Measurements from ENCODE around the gene CS. TPM values are rescaled to one million over a fixed set of nuclear protein-coding genes. Genes with fewer than 3 reads are reported as not detected.
A peak's percentile ranks its signal among the peaks of the same experiment; 100 is the strongest.
"Not testable (repeated sequence)": the region's sequence is repeated elsewhere in the genome, so short reads cannot be mapped to it uniquely, and the experiment has no call there.

The CS gene
- polyA plus RNA-seq, 1 experiment = 167 TPM

DNA sequence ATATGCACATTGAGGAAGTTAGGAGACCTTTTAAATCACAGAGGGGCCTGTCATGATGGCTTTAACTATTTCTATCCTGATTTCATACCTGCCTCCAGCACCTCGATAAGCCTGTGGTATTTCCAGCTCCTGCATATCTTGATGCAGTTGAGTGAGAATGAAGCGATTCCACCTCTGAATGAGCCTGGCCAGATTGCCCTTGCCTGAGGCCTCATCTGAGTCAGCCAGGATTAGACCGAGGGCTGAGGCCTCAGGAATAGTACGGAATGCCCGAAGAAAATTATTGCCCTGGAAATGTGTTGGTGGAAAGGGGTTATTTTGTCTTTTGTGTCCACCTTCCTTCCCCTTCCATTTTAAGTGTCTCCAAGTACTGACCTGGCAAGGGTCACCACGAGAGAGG, 24.1 kb upstream of the CS start:
- no peaks in the 10 kb centered on the region for H3K27me3 ChIP-seq (ENCODE audit: control insufficient read depth, insufficient read depth, low read length)
- CTCF ChIA-PET = no interaction called here
- H3K4me3 ChIP-seq (ENCODE audit: low read depth, low read length) = no peak overlapping the region
- no peaks in the 10 kb centered on the region for H3K9me3 ChIP-seq (ENCODE audit: control insufficient read depth, insufficient read depth, low read length)
- POLR2A ChIA-PET = interaction anchor here (0.9 to 2.2 kb wide), 2 partner anchors 8 to 125 kb away, joined by 3 to 6 read pairs; partner anchors contain the start of gene CNPY2
- no peak overlapping the region for H3K27ac ChIP-seq (ENCODE audit: low read depth, low read length)
- no peak for DNase-seq (ENCODE audit: low read depth, low spot score)
- TF ChIP-seq, protein P1, sequence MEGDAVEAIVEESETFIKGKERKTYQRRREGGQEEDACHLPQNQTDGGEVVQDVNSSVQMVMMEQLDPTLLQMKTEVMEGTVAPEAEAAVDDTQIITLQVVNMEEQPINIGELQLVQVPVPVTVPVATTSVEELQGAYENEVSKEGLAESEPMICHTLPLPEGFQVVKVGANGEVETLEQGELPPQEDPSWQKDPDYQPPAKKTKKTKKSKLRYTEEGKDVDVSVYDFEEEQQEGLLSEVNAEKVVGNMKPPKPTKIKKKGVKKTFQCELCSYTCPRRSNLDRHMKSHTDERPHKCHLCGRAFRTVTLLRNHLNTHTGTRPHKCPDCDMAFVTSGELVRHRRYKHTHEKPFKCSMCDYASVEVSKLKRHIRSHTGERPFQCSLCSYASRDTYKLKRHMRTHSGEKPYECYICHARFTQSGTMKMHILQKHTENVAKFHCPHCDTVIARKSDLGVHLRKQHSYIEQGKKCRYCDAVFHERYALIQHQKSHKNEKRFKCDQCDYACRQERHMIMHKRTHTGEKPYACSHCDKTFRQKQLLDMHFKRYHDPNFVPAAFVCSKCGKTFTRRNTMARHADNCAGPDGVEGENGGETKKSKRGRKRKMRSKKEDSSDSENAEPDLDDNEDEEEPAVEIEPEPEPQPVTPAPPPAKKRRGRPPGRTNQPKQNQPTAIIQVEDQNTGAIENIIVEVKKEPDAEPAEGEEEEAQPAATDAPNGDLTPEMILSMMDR (IDR thresholded peaks at IDR 0.05; ENCODE audit: low read depth, low read length) = no peak

DNA sequence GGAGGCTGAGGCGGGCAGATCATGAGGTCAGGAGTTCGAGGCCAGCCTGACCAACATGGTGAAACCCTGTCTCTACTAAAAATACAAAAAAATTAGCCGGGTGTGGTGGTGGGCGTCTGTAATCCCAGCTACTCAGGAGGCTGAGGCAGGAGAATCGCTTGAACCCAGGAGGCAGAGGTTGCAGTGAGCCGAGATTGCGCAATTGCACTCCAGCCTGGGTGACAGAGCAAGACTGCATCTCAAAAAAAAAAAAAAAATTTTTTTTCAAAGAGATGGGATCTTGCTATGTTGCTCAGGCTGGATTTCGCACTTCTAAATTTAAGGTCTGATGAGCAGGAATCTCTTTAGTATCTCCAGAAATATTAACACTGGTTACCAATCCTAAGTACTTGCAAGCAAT, 21.5 kb upstream of the CS start:
- DNase-seq (ENCODE audit: low read depth, low spot score); H3K27me3 ChIP-seq (ENCODE audit: control insufficient read depth, insufficient read depth, low read length); CTCF ChIA-PET; H3K27ac ChIP-seq (ENCODE audit: low read depth, low read length); H3K9me3 ChIP-seq (ENCODE audit: control insufficient read depth, insufficient read depth, low read length); H3K4me3 ChIP-seq (ENCODE audit: low read depth, low read length): not testable (repeated sequence)
- POLR2A ChIA-PET = interaction anchor here (0.6 to 0.7 kb wide), 2 partner anchors 41 to 100 kb away, joined by 3 to 9 read pairs; no protein-coding TSS in a partner anchor

DNA sequence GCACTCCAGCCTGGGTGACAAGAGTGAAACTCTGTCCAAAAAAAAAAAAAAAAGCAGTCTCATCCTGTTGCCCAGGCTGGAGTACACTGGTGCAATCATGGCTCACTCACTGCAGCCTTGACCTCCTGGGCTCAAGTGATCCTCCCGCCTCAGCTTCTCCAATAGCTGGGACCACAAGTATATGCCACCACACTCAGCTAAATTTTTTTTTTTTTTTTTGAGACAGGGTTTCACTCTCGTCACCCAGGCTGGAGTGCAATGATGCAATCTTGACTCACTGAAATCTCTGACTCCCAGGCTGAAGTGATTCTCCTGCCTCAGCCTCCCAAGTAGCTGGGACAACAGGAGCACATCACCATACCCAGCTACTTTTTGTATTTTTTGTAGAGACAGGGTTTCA, 20.9 kb upstream of the CS start:
- POLR2A ChIA-PET = interaction anchor here (0.6 kb wide), 1 partner anchor 41 kb away, joined by 9 read pairs; no protein-coding TSS in a partner anchor
- CTCF ChIA-PET = no interaction called here
- Histone ChIP-seq H3K4me3 (ENCODE audit: low read depth, low read length) (no peak overlapping the region), H3K27me3 (ENCODE audit: control insufficient read depth, insufficient read depth, low read length) (no peaks in the 10 kb centered on the region), H3K9me3 (ENCODE audit: control insufficient read depth, insufficient read depth, low read length) (no peaks in the 10 kb centered on the region; the same call in 1 of the 2 replicates), H3K27ac (ENCODE audit: low read depth, low read length) (no peak overlapping the region)
- TF ChIP-seq, protein P1 (IDR thresholded peaks at IDR 0.05; ENCODE audit: low read depth, low read length) = no peak
- DNase-seq (ENCODE audit: low read depth, low spot score) = no peak

DNA sequence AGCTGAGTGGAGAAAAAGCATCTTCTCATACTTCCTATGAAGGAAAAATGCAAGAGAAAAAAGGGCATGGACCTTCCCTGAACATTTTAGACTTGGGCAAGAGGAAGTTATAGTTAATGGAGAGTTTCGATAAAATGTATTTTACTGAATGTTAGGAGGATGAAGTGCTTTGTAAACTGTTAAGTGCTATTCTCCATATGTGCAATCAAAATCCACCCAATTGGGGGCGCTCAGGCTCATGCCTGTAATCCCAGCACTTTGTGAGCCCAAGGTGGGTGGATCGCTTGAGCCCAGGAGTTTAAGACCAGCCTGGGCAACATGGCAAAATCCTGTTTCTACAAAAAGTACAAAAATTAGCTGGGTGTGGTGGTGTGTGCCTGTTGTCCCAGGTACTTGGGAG, 17.5 kb upstream of the CS start:
- Histone ChIP-seq H3K27ac (ENCODE audit: low read depth, low read length) (no peak overlapping the region), H3K9me3 (ENCODE audit: control insufficient read depth, insufficient read depth, low read length) (no peaks in the 10 kb centered on the region; the same call in 1 of the 2 replicates), H3K4me3 (ENCODE audit: low read depth, low read length) (no peak overlapping the region), H3K27me3 (ENCODE audit: control insufficient read depth, insufficient read depth, low read length) (no peaks in the 10 kb centered on the region)
- ChIA-PET POLR2A (interaction anchor here (2.8 kb wide), 1 partner anchor 16 kb away, joined by 13 read pairs; the partner anchor contains the start of gene PAN2), CTCF (interaction anchor here (1.2 kb wide), 1 partner anchor 146 kb away, joined by 4 read pairs; no protein-coding TSS in a partner anchor)
- no peak for DNase-seq (ENCODE audit: low read depth, low spot score)
- TF ChIP-seq, protein P1 (IDR thresholded peaks at IDR 0.05; ENCODE audit: low read depth, low read length) = no peak

DNA sequence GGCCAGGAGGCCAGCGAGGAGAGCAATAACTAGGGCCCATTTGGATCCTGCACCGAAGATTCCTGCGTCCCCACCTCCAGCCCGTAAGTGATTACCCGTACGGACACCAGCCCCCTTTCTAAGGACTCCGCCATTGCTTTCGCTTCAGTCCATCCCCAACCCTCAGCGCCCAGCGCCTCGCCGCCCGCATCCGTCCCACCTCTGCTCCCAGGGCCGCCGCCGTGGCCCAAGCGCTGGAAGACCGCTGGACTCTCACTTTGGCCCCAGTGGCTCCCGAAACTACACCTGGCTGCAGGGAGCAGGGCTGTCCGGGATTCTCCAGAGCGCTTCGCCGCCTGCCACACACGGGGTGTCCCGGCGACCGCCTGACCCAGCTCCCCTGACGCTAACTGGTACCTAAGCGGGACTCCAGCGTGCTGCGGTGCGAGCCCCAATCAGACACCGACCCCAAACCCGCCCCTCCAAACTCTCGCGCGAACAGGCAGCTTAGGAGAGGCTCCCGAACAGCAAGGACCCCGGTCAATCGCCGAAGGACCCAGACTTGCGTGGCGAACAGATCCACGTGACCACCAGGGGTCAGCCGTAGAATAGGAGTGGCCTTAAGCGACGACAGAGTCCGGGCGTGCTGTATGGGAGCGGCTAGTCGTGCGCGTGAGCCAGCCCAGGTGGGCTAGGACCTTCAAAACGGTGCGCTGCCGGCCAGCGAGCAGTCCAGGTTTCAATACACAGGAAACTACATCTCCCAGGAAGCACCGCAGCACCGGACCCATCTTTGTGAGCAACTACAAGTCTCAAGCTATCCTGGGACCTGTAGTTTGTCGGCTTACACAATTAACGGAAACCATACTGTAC, 15.7 kb upstream of the CS start, which contains the start of gene CNPY2:
Gene CNPY2 (minus strand): TSS at position 367 of the 852 bp plus-strand sequence. CDS start 771 bp downstream, outside the sequence.
- H3K9me3 ChIP-seq (ENCODE audit: control insufficient read depth, insufficient read depth, low read length) = no peaks in the 10 kb centered on the region; the same call in 1 of the 2 replicates
- DNase-seq (ENCODE audit: low read depth, low spot score) = peak; percentile 88
- CTCF ChIA-PET = interaction anchor here (0.6 to 3.1 kb wide), 6 partner anchors 9 to 441 kb away, joined by 3 to 16 read pairs (median 4); no protein-coding TSS in a partner anchor
- TF ChIP-seq, protein P1 (IDR thresholded peaks at IDR 0.05; ENCODE audit: low read depth, low read length) = no peak
- peak within 1 kb of the TSS; percentile 96 for H3K4me3 ChIP-seq (ENCODE audit: low read depth, low read length)
- peak within 1 kb of the TSS; percentile 92 for H3K27ac ChIP-seq (ENCODE audit: low read depth, low read length)
- H3K27me3 ChIP-seq (ENCODE audit: control insufficient read depth, insufficient read depth, low read length) = no peaks in the 10 kb centered on the region
- POLR2A ChIA-PET = interaction anchor here (0.7 to 2.8 kb wide), 18 partner anchors 9 to 321 kb away, joined by 3 to 21 read pairs (median 6); partner anchors contain the start of genes CS, IL23A, PAN2 and RNF41
